Measurements from ENCODE around the gene CTSD. TPM values are rescaled to one million over a fixed set of nuclear protein-coding genes. Genes with fewer than 3 reads are reported as not detected.

CTSD gene
- total RNA-seq, 4 donors from 2014 or later: 385 to 583 (median 429) TPM

- no peak overlapping the region for H3K4me3 ChIP-seq
- H3K4me1 ChIP-seq: no peaks in the 10 kb centered on the region
- H3K36me3 ChIP-seq: no peaks in the 10 kb centered on the region
- no peak overlapping the region for H3K27ac ChIP-seq
- WGBS, 2 donors: 85 to 86% methylated on average over 15 to 17 of the region's 17 CpGs
- TF ChIP-seq EP300 (IDR thresholded peaks at IDR 0.05) (no peak), POLR2A (IDR thresholded peaks at IDR 0.05) (no peak), CTCF (IDR thresholded peaks at IDR 0.05) (no peak)
- H3K9me3 ChIP-seq: no peaks in the 10 kb centered on the region
- DNase-seq (ENCODE audit: low spot score in 2 of 2): no peak
- H3K27me3 ChIP-seq: peaks cover 0 to 6% of the 10 kb centered on the region in 2 donors
Observed at GRCh38 chr11:1706634-1707400, 56.9 kb downstream of the CTSD start.

GRCh38 chr11:1705126-1706052 lies 58.3 kb downstream of the CTSD start:
- Histone ChIP-seq H3K36me3 (no peaks in the 10 kb centered on the region), H3K4me1 (no peaks in the 10 kb centered on the region), H3K27me3 (peaks cover 0 to 6% of the 10 kb centered on the region in 2 donors), H3K4me3 (no peak overlapping the region), H3K9me3 (no peaks in the 10 kb centered on the region), H3K27ac (no peak overlapping the region)
- no peak for TF ChIP-seq POLR2A (IDR thresholded peaks at IDR 0.05)
- TF ChIP-seq CTCF (IDR thresholded peaks at IDR 0.05): no peak
- no peak for TF ChIP-seq EP300 (IDR thresholded peaks at IDR 0.05)
- no peak for DNase-seq (ENCODE audit: low spot score in 2 of 2)
- 71 to 76% methylated on average over 15 of the region's 15 CpGs for WGBS, 2 donors

- H3K4me3 ChIP-seq: no peak overlapping the region
- TF ChIP-seq POLR2A (IDR thresholded peaks at IDR 0.05): no peak
- TF ChIP-seq CTCF (IDR thresholded peaks at IDR 0.05): no peak
- no peak for TF ChIP-seq EP300 (IDR thresholded peaks at IDR 0.05)
- peaks cover 0 to 6% of the 10 kb centered on the region in 2 donors for H3K27me3 ChIP-seq
- DNase-seq (ENCODE audit: low spot score in 2 of 2): no peak
- H3K4me1 ChIP-seq: no peaks in the 10 kb centered on the region
- WGBS, 2 donors: 90 to 91% methylated on average over 6 of the region's 6 CpGs
- no peak overlapping the region for H3K27ac ChIP-seq
- H3K9me3 ChIP-seq: no peaks in the 10 kb centered on the region
- H3K36me3 ChIP-seq: no peaks in the 10 kb centered on the region
Observed at GRCh38 chr11:1703146-1703545, 60.6 kb downstream of the CTSD start.

Other genes starting within 250 kb of the CTSD start
- gene DUSP8, start 191.7 kb downstream of the CTSD start, total RNA-seq: 10 to 100 TPM in 1 of 4 donors, 1 to 10 TPM in 3; 1.9 to 10.8 (median 3.4) TPM
- gene KRTAP5-1, start 178.6 kb downstream of the CTSD start, total RNA-seq: not detected
- not detected for gene KRTAP5-2, start 165.6 kb downstream of the CTSD start, total RNA-seq
- not detected for gene KRTAP5-3, start 155.5 kb downstream of the CTSD start, total RNA-seq
- gene KRTAP5-4, start 141.8 kb downstream of the CTSD start, total RNA-seq: not detected
- not detected for gene KRTAP5-5, start 134.2 kb downstream of the CTSD start, total RNA-seq
- not detected for gene KRTAP5-6, start 66.7 kb downstream of the CTSD start, total RNA-seq
- gene IFITM10, start 13.3 kb downstream of the CTSD start, total RNA-seq: 10 to 100 TPM in 2 of 4 donors, 1 to 10 TPM in 2; 5.9 to 54.9 (median 13.8) TPM
- 1 to 10 TPM in 2 of 4 donors, under 1 TPM in 1, not detected in 1; 0.39 to 4.2 (median 1.0) TPM for gene SYT8, start 71.1 kb upstream of the CTSD start, total RNA-seq
- not detected for gene TNNI2, start 75.1 kb upstream of the CTSD start, total RNA-seq
- 10 to 100 TPM; 36.9 to 69.0 (median 50.2) TPM for gene LSP1, start 89.2 kb upstream of the CTSD start, total RNA-seq
- gene PRR33, start 128.0 kb upstream of the CTSD start, total RNA-seq: not detected
- gene TNNT3, start 155.8 kb upstream of the CTSD start, total RNA-seq: 1 to 10 TPM; 4.4 to 8.6 (median 6.1) TPM
- gene MRPL23, start 183.4 kb upstream of the CTSD start, total RNA-seq: 100 to 1,000 TPM in 3 of 4 donors, 10 to 100 TPM in 1; 81.9 to 139 (median 136) TPM
- gene H19, start 233.9 kb upstream of the CTSD start, total RNA-seq: 100 to 1,000 TPM; 355 to 642 (median 407) TPM

All from tibial nerve (tissue), 4 donors.